ENCODE results near the gene LUC7L3. TPM values are rescaled to one million over a fixed set of nuclear protein-coding genes. Genes with fewer than 3 reads are reported as not detected.

The LUC7L3 gene
- total and polyA plus RNA-seq, 2 of the 13 experiments (the other 11 are each of a cell fraction or from before 2014, with no cell fraction given), result 108 to 120 TPM

- TF ChIP-seq ZNF142 (CRISPR knock-in tag; IDR thresholded peaks at IDR 0.05), result no peak
- peak; percentile 89 to 92 for TF ChIP-seq HMGXB4 (CRISPR knock-in tag; IDR thresholded peaks at IDR 0.05; ENCODE audit: borderline replicate concordance in 1 of 2, low read depth in 1 of 2)
- peak; percentile 87; the same call in 1 of the 2 replicates for TF ChIP-seq ZNF839 (CRISPR knock-in tag; IDR thresholded peaks at IDR 0.05; ENCODE audit: borderline replicate concordance)
- peak; percentile 72; the same call in 1 of the 2 replicates for TF ChIP-seq EEA1 (CRISPR knock-in tag; IDR thresholded peaks at IDR 0.05; ENCODE audit: borderline replicate concordance)
- 0 out of 2 replicates have a peak, but pooled peaks have one; percentile 91 for TF ChIP-seq ZNF570 (CRISPR knock-in tag; IDR thresholded peaks at IDR 0.05; ENCODE audit: borderline replicate concordance)
- no peak for TF ChIP-seq ZNF329 (CRISPR knock-in tag; IDR thresholded peaks at IDR 0.05; ENCODE audit: low read depth)
- peak; percentile 96 for TF ChIP-seq ZFP91 (CRISPR knock-in tag; IDR thresholded peaks at IDR 0.05; ENCODE audit: borderline replicate concordance)
- no peak for TF ChIP-seq NFRKB (IDR thresholded peaks at IDR 0.05)
- peak; percentile 93 for TF ChIP-seq ISL2 (CRISPR knock-in tag; IDR thresholded peaks at IDR 0.05)
- TF ChIP-seq DDIT3 (CRISPR knock-in tag; IDR thresholded peaks at IDR 0.05), result no peak
- TF ChIP-seq HDAC6 (IDR thresholded peaks at IDR 0.05; ENCODE audit: low read depth, low read length), result no peak
- peak; percentile 98 for TF ChIP-seq FOXK1 (CRISPR knock-in tag; IDR thresholded peaks at IDR 0.05; ENCODE audit: borderline replicate concordance, low read depth)
- TF ChIP-seq EZH2 (conservative IDR thresholded peaks at IDR 0.05; ENCODE audit: low read depth, low read length), result no peak
- TF ChIP-seq RNF219 (CRISPR knock-in tag; IDR thresholded peaks at IDR 0.05), result peak; percentile 93; the same call in 1 of the 2 replicates
- peak; percentile 99 for TF ChIP-seq FOXA3 (CRISPR knock-in tag; IDR thresholded peaks at IDR 0.05)
- peak; percentile 70; the same call in 1 of the 2 replicates for TF ChIP-seq SIN3A (IDR thresholded peaks at IDR 0.05; ENCODE audit: borderline replicate concordance, low read depth, low read length)
Observed at GRCh38 chr17:50684612-50685333, 34.6 kb upstream of the LUC7L3 start (continued).
